Gastrocnemius medialis (tissue), 4 donors: ENCODE data around the gene TP63. TPM values are rescaled to one million over a fixed set of nuclear protein-coding genes. Genes with fewer than 3 reads are reported as not detected.

Experiments used
- ATAC-seq, 2 donors: fragments of 150-250 bp; one replicate each; pipeline ENCODE4 v1.9.1; 2016
- DNase-seq, 2 donors: peaks; one replicate each; pipeline ENCODE4 v3.0.0-alpha.2; 2019
- H3K27ac ChIP-seq, 4 donors: fragments of 200-600 bp; sonication (generic); 1 replicate in 1 of 4; 2 replicates in 3 of 4; pipeline ENCODE4 v1.5.1; 2016 to 2018; ENCODE audit warnings: mild to moderate bottlenecking in 2 of 4, moderate library complexity in 1 of 4
- H3K27me3 ChIP-seq, 3 donors: fragments of 200-600 bp; sonication (generic) in 2 of 3; 1 replicate in 1 of 3; 2 replicates in 2 of 3; pipeline versions ENCODE4 v1.5.1 to v1.6.0; 2016 to 2019; ENCODE audit warnings: mild to moderate bottlenecking in 1 of 3, moderate library complexity in 1 of 3
- H3K36me3 ChIP-seq, 2 donors: fragments of 200-600 bp; sonication (generic) in 1 of 2; one replicate each; pipeline ENCODE4 v1.5.1; 2017 to 2018
- H3K4me1 ChIP-seq, 2 donors: fragments of 200-600 bp; sonication (generic) in 1 of 2; one replicate each; pipeline ENCODE4 v1.5.1; 2016 to 2017; ENCODE audit warnings: mild to moderate bottlenecking in 2 of 2
- H3K4me3 ChIP-seq, 4 donors: fragments of 200-600 bp; sonication (generic) in 3 of 4; 1 replicate in 1 of 4; 2 replicates in 3 of 4; pipeline ENCODE4 v1.5.1; 2016 to 2019; ENCODE audit warnings: mild to moderate bottlenecking in 2 of 4
- H3K9me3 ChIP-seq, 3 donors: fragments of 200-600 bp; sonication (generic) in 2 of 3; 1 replicate in 1 of 3; 2 replicates in 2 of 3; pipeline ENCODE4 v1.5.1; 2016 to 2019
- POLR2A ChIP-seq, 2 donors: fragments of 450-650 bp; IDR thresholded peaks; one replicate each; pipeline ENCODE4 v1.6.1; 2017; ENCODE audit warnings: antibody characterized with exemption in 2 of 2, mild to moderate bottlenecking in 2 of 2, moderate library complexity in 2 of 2
- in situ Hi-C, 4 donors: fragments of 200-750 bp; cut with MboI; loops; one replicate each; pipeline versions ENCODE4 v1.15.0 to v1.8.0; 2017; ENCODE audit warnings: low sequenced_read_pairs in 4 of 4
- intact Hi-C: fragments of 100-400 bp; cut with DNase I; formaldehyde crosslinking; loops from one replicate; pipeline ENCODE4 v1.15.1; 2023; ENCODE audit warnings: low total_unique reads
- total RNA-seq, 4 donors: library from RNA; depleted of rRNA; stranded (reverse); fragments of >200 nt; gene quantifications; one replicate each; pipeline versions ENCODE4 v1.1.0 to v1.2.3, GENCODE V29; 2016
- TF ChIP-seq, protein P1 (sequence below), 5 experiments: fragments of 450-650 bp in 3 of 5; fragments of 200-600 bp in 2 of 5; sonication (generic) in 2 of 5; IDR thresholded peaks in 4 of 5; conservative IDR thresholded peaks in 1 of 5; 1 replicate in 4 of 5; 2 replicates in 1 of 5; pipeline ENCODE4 v1.5.1; 2016 to 2019; ENCODE audit warnings: antibody characterized with exemption in 5 of 5, mild to moderate bottlenecking in 3 of 5, moderate library complexity in 3 of 5

TP63 gene
- total RNA-seq, 4 donors from 2014 or later = 5.2 to 38.8 (median 25.8) TPM

GRCh38 chr3:189737619-189738018 is 106.4 kb downstream of the TP63 start:
- H3K4me3 ChIP-seq = no peak overlapping the region
- H3K27me3 ChIP-seq = no peaks in the 10 kb centered on the region
- DNase-seq (no peak), ATAC-seq (no peak)
- no peaks in the 10 kb centered on the region for H3K4me1 ChIP-seq
- in situ Hi-C loops (no loop called here), intact Hi-C loops (no loop called here)
- H3K36me3 ChIP-seq = peaks cover 0 to 7% of the 10 kb centered on the region in 2 donors
- H3K27ac ChIP-seq = no peak overlapping the region
- no peak for TF ChIP-seq POLR2A (IDR thresholded peaks at IDR 0.05)
- no peaks in the 10 kb centered on the region for H3K9me3 ChIP-seq

DNA sequence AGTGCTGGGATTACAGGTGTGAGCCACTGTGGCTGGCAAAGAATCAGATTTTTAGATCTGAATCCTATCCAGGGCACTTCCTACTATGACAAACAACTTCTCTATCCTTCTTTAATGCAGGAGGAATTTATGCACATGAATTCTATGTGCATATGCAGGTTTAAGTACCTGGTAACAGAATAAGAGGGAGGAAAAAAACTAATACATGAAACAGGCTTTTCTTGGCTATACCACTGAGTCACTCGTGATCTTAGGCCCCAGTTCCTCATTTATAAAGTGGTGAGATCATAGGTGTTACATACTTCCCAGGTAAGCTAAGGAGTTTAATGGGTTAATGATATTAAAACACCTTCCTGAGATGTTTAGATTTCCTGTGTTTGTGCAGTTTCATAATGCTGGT is 108.2 kb downstream of the TP63 start:
- no peaks in the 10 kb centered on the region for H3K9me3 ChIP-seq
- H3K4me1 ChIP-seq = no peaks in the 10 kb centered on the region
- in situ Hi-C loops (no loop called here), intact Hi-C loops (no loop called here)
- no peak overlapping the region for H3K4me3 ChIP-seq
- H3K36me3 ChIP-seq = peaks cover 0 to 18% of the 10 kb centered on the region in 2 donors
- DNase-seq (no peak), ATAC-seq (no peak)
- no peaks in the 10 kb centered on the region for H3K27me3 ChIP-seq
- no peak overlapping the region for H3K27ac ChIP-seq
- TF ChIP-seq, protein P1, sequence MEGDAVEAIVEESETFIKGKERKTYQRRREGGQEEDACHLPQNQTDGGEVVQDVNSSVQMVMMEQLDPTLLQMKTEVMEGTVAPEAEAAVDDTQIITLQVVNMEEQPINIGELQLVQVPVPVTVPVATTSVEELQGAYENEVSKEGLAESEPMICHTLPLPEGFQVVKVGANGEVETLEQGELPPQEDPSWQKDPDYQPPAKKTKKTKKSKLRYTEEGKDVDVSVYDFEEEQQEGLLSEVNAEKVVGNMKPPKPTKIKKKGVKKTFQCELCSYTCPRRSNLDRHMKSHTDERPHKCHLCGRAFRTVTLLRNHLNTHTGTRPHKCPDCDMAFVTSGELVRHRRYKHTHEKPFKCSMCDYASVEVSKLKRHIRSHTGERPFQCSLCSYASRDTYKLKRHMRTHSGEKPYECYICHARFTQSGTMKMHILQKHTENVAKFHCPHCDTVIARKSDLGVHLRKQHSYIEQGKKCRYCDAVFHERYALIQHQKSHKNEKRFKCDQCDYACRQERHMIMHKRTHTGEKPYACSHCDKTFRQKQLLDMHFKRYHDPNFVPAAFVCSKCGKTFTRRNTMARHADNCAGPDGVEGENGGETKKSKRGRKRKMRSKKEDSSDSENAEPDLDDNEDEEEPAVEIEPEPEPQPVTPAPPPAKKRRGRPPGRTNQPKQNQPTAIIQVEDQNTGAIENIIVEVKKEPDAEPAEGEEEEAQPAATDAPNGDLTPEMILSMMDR (IDR thresholded peaks at IDR 0.05 in 4 of 5, conservative IDR thresholded peaks at IDR 0.05 in 1 of 5) = no peak
- TF ChIP-seq POLR2A (IDR thresholded peaks at IDR 0.05) = no peak

DNA sequence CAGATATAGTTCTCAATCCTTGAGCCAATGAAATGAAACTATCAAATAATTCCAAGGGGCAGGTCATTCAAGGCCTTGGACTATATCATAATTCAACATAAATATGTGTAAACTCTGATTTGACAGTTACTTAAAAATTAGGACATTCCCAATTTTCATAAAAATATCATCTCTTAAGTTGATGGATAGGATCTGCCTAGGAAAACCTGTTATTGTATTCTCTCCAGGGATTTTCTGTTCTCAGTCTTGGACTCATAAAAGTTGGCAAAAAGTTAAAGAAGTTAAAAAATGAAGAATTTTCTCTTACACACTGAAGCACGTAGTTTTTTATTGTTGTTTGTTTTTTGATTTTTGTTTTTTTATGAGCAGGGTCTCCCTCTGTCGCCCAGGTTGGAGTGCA is 109.0 kb downstream of the TP63 start:
- ATAC-seq (no peak), DNase-seq (no peak)
- H3K27ac ChIP-seq = no peak overlapping the region
- intact Hi-C loops = no loop called here
- in situ Hi-C loops = no loop called here
- no peaks in the 10 kb centered on the region for H3K27me3 ChIP-seq
- H3K4me3 ChIP-seq = no peak overlapping the region
- no peak for TF ChIP-seq POLR2A (IDR thresholded peaks at IDR 0.05)
- TF ChIP-seq, protein P1 (IDR thresholded peaks at IDR 0.05 in 4 of 5, conservative IDR thresholded peaks at IDR 0.05 in 1 of 5) = no peak
- H3K9me3 ChIP-seq = no peaks in the 10 kb centered on the region
- peaks cover 0 to 26% of the 10 kb centered on the region in 2 donors for H3K36me3 ChIP-seq
- no peaks in the 10 kb centered on the region for H3K4me1 ChIP-seq

DNA sequence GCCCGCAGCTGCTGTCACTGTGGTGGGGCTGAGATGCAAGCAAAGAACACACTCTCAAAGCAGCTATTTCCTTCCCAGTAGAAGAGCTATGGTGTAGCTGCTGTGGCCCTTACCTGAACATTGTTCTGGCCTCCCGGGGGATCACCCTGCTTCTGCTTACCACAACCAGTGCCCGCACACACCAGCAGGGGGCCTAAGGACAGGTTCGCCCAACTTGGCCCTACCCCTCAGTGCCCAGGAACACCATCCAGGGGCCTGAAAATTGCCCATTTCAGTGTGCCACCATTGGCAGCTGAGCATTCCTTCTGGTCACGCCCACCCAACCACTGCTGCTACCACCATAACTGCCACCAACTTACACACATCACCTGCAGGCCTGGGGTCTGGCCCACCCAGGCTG is 113.0 kb downstream of the TP63 start:
- no peaks in the 10 kb centered on the region for H3K9me3 ChIP-seq
- H3K27me3 ChIP-seq = no peaks in the 10 kb centered on the region
- H3K4me1 ChIP-seq = no peaks in the 10 kb centered on the region
- in situ Hi-C loops (no loop called here), intact Hi-C loops (no loop called here)
- H3K27ac ChIP-seq = no peak overlapping the region
- ATAC-seq (no peak), DNase-seq (no peak)
- H3K36me3 ChIP-seq = peaks cover 0 to 21% of the 10 kb centered on the region in 2 donors
- no peak overlapping the region for H3K4me3 ChIP-seq
- TF ChIP-seq POLR2A (IDR thresholded peaks at IDR 0.05) = no peak
- TF ChIP-seq, protein P1 (IDR thresholded peaks at IDR 0.05 in 4 of 5, conservative IDR thresholded peaks at IDR 0.05 in 1 of 5) = no peak

DNA sequence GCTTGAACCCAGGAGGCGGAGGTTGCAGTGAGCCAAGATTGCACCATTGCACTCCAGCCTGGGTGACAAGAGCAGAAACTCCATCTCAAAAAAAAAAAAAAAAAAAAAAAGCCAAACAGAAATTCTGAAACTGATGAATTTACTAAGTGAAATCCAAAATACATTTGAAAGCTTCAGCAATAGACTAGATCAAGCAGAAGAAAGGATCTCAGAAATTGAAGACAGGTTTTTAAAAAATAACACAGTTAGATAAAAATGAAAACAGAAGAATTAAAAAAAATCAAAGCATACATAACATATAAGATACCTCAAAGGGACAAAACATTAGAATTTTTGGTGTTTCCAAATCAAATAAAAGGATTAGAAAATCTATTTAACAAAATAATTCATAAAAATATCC is 114.4 kb downstream of the TP63 start:
- no peak for TF ChIP-seq POLR2A (IDR thresholded peaks at IDR 0.05)
- TF ChIP-seq, protein P1 (IDR thresholded peaks at IDR 0.05 in 4 of 5, conservative IDR thresholded peaks at IDR 0.05 in 1 of 5) = no peak
- ATAC-seq = no peak
- Histone ChIP-seq H3K36me3 (peaks cover 0 to 21% of the 10 kb centered on the region in 2 donors), H3K9me3 (no peaks in the 10 kb centered on the region), H3K4me1 (no peaks in the 10 kb centered on the region), H3K27me3 (no peaks in the 10 kb centered on the region), H3K4me3 (no peak overlapping the region), H3K27ac (no peak overlapping the region)
- DNase-seq = no peak
- in situ Hi-C loops (no loop called here), intact Hi-C loops (no loop called here)
